GM19193 (cell line): ENCODE data around the gene CRY1.
A peak's percentile ranks its signal among the peaks of the same experiment; 100 is the strongest.

Experiments used
- POLR2A ChIP-seq: IDR thresholded peaks from 4 replicates; pipeline ENCODE4 v1.6.1; 2011; ENCODE audit not compliant: insufficient read depth, insufficient read length; ENCODE audit errors: extremely low read depth

CRY1 gene

GRCh38 chr12:106962286-106962685, 131.1 kb downstream of the CRY1 start:
- TF ChIP-seq POLR2A: no peak

DNA sequence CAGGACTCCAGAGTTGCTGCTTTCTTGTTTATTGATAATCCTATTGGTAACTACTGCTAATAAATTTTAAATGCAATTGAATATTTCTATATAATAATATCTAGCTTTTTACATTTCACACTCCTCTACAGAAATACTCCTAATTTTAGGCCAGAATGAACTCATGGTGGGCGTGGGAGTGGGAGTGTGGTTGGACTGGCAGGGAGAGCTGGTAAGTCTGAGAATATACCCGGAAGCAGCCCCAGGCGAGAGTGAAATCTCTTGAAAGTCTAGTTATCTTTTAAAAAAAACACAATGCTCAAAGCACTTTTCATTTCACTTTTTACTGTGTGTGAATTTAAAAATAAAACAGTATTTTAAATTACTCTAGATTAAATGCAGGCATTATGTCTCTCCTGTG, 132.9 kb downstream of the CRY1 start:
- no peak for TF ChIP-seq POLR2A

- TF ChIP-seq POLR2A: no peak
Observed at GRCh38 chr12:106957583-106957982, 135.8 kb downstream of the CRY1 start.

DNA sequence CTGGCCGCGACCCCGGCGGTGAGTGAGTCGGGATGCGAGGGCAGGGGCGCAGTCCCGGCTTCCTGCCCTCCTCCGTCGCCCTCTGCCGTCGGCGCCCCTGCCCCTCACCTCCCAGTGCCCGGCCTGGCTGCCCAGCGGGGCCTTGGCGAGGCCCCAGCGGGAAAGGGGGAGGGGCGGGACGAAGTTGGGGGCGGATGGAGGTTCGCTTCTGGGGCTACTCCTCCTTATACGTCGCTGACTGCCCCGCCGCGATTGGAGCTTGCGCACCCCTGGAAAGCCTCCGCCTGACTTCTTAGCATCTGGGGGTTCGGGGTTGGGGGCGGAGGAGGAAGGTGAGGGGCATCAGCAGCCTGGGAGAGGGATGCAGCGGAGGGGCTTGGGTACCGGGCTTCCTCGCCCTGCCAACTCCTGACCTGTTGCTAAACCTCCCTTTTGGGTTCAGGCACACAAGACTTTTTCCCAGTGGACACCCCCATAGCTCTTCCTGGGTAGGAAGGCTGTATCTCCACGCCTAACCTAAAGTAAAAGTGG, 137.2 kb downstream of the CRY1 start:
- no peak for TF ChIP-seq POLR2A

- peak; percentile 82 for TF ChIP-seq POLR2A
Observed at GRCh38 chr12:106955377-106956047, 137.8 kb downstream of the CRY1 start, which contains the start of gene TMEM263. Gene TMEM263 (plus strand): TSS chr12:106955907. CDS start chr12:106967117, 11,210 bp downstream.

DNA sequence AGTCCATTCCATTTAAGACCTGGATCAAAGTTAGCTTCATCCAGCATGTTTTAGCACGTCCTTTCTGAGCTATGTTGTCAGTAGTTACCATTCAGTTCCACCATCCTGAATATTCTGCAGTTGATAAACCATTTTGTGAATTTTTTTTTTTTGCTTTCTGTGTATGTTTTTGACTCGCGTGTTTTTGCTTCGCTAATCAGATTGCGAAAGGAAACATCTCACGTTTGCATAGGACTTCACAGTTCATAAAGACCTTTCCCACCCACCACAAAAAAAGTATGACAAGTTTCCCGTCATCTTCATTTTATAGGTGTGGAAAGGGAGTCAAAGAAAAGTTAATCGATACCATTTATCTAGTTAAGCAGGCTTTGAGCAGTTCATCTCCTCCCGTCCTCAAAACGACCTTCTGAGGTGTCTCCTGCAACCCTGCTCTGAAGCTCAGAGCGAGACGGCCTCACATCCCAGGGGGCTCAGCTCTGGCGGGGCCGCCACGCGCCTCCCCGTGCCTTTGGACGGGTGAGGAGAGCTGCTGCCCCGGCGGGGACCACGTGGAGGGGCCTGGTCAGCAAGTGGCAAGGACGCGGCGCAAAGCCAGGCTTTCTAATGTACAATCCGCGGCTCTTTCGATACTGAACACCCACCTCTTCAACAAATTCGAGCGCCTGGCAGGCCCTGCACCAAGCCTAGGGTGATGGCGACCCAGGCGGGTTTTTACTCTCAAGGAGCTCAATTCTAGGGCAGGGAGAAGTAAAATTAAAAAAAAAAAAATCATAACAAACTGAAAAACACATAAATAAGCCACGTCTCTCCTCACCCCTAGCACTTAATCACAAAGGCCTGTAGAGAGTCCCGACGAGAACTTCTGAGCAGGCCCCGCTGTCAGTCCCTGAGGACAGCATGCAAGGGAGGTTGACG, 138.6 kb downstream of the CRY1 start:
- no peak for TF ChIP-seq POLR2A

GRCh38 chr12:106953352-106954250, 139.7 kb downstream of the CRY1 start:
- TF ChIP-seq POLR2A: no peak

GRCh38 chr12:106950591-106950990, 142.8 kb downstream of the CRY1 start:
- TF ChIP-seq POLR2A: no peak

DNA sequence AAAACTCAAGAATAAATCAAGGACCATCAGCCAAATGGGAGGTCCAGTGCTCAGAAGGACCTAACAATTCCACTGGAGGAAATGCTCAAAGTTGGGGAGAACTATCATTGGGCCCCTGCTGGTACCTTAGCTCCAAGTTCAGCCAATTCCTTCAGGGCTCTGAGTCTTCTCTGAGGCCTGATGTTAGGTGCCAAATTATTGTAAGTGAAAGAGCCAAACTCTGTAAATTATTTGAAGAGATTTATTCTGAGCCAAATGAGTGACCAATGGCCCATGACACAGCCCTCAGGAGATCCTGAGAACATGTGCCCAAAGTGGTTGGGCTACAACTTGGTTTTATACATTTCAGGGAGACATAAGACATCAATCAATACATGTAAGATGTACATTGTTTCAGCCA, 145.9 kb downstream of the CRY1 start:
- TF ChIP-seq POLR2A: no peak

GRCh38 chr12:106945261-106945851, 148.0 kb downstream of the CRY1 start:
- TF ChIP-seq POLR2A: no peak

DNA sequence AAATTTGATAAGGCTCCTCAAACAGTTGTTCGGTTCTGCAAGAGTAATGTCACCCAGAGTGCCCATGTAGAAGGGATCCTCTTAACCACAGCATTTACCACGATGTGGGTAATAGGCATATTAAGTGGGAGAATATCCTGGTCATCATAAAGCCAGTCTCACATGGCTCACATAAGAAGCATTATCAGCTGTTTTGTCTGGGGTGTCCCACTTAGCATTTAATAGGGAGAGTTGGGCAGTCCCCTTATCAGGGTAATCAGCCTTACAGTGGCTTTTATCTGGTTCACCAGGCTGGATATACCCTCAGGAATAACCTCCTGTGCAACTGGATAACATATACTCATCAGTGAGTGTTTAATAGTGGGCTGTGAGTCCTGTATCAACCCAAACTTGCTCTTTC, 150.6 kb downstream of the CRY1 start:
- no peak for TF ChIP-seq POLR2A

GRCh38 chr12:106941481-106942156, 151.7 kb downstream of the CRY1 start:
- no peak for TF ChIP-seq POLR2A
